ENCODE results near the gene GRIK1. TPM values are rescaled to one million over a fixed set of nuclear protein-coding genes. Genes with fewer than 3 reads are reported as not detected.

Gene GRIK1
- total RNA-seq, 1 experiment from 2014 or later, result 0.09 TPM

GRCh38 chr21:29601047-29601446 is 338.7 kb downstream of the GRIK1 start:
- no peak for TF ChIP-seq AR (CRISPR knock-in tag; IDR thresholded peaks at IDR 0.05)
- TF ChIP-seq HMGXB4 (CRISPR knock-in tag; IDR thresholded peaks at IDR 0.05), result no peak
- TF ChIP-seq JUN (CRISPR knock-in tag; IDR thresholded peaks at IDR 0.05), result no peak
- peaks cover 32% of the 10 kb centered on the region for H3K4me1 Mint-ChIP-seq
- no peaks in the 10 kb centered on the region for H3K36me3 Mint-ChIP-seq
- ChIA-PET POLR2A (no interaction called here), CTCF (no interaction called here)
- no peak for ATAC-seq
- H3K4me3 Mint-ChIP-seq, result no peak overlapping the region
- H3K27me3 Mint-ChIP-seq (ENCODE audit: low read depth), result no peaks in the 10 kb centered on the region
- DNase-seq (ENCODE audit: low spot score), result no peak
- H3K9me3 Mint-ChIP-seq, result peaks cover 9% of the 10 kb centered on the region
- H3K27ac Mint-ChIP-seq, result no peak overlapping the region

GRCh38 chr21:29586696-29587095 is 353.1 kb downstream of the GRIK1 start:
- no peak overlapping the region for H3K27ac Mint-ChIP-seq
- no peak overlapping the region for H3K4me3 Mint-ChIP-seq
- H3K9me3 Mint-ChIP-seq, result no peaks in the 10 kb centered on the region
- H3K4me1 Mint-ChIP-seq, result peaks cover 10% of the 10 kb centered on the region
- no peaks in the 10 kb centered on the region for H3K36me3 Mint-ChIP-seq
- ATAC-seq, result no peak
- DNase-seq (ENCODE audit: low spot score), result no peak
- ChIA-PET POLR2A (no interaction called here), CTCF (no interaction called here)
- no peaks in the 10 kb centered on the region; the same call in 1 of the 2 replicates for H3K27me3 Mint-ChIP-seq (ENCODE audit: low read depth)
- no peak for TF ChIP-seq RORB (CRISPR knock-in tag; IDR thresholded peaks at IDR 0.05)
- no peak for TF ChIP-seq ZNF317 (CRISPR knock-in tag; IDR thresholded peaks at IDR 0.05; ENCODE audit: borderline replicate concordance, low read depth)
- TF ChIP-seq ARID4B (CRISPR knock-in tag; IDR thresholded peaks at IDR 0.05; ENCODE audit: borderline replicate concordance), result no peak
- no peak for TF ChIP-seq NR2C2 (CRISPR knock-in tag; IDR thresholded peaks at IDR 0.05)
- no peak for TF ChIP-seq CREB1 (CRISPR knock-in tag; IDR thresholded peaks at IDR 0.05)
- no peak for TF ChIP-seq ESRRA (CRISPR knock-in tag; IDR thresholded peaks at IDR 0.05; ENCODE audit: borderline replicate concordance)
- no peak for TF ChIP-seq ATF1 (CRISPR knock-in tag; IDR thresholded peaks at IDR 0.05)
- TF ChIP-seq NFE2L1 (CRISPR knock-in tag; IDR thresholded peaks at IDR 0.05), result no peak
- no peak for TF ChIP-seq NR1H2 (CRISPR knock-in tag; IDR thresholded peaks at IDR 0.05)
- TF ChIP-seq GTF2I (CRISPR knock-in tag; conservative IDR thresholded peaks at IDR 0.05), result no peak
- TF ChIP-seq CBFB (CRISPR knock-in tag; IDR thresholded peaks at IDR 0.05; ENCODE audit: low read depth), result no peak
- no peak for TF ChIP-seq AFF4 (CRISPR knock-in tag; IDR thresholded peaks at IDR 0.05; ENCODE audit: borderline replicate concordance)
- no peak for TF ChIP-seq E2F4 (CRISPR knock-in tag; IDR thresholded peaks at IDR 0.05; ENCODE audit: borderline replicate concordance, low read depth)
- TF ChIP-seq PRDM15 (CRISPR knock-in tag; IDR thresholded peaks at IDR 0.05), result no peak
- no peak for TF ChIP-seq SMAD3 (CRISPR knock-in tag; IDR thresholded peaks at IDR 0.05; ENCODE audit: borderline replicate concordance)
